ENCODE results near the gene CPA5.
"Not testable (repeated sequence)": the region's sequence is repeated elsewhere in the genome, so short reads cannot be mapped to it uniquely, and the experiment has no call there.

The CPA5 gene

GRCh38 chr7:130376461-130376860 lies 31.8 kb downstream of the CPA5 start:
- H3K36me3 ChIP-seq (replicated peaks in 1 of 2; ENCODE audit: control insufficient read depth in 2 of 2, insufficient read depth in 2 of 2, low read length in 2 of 2); H3K9ac ChIP-seq (ENCODE audit: low read depth, low read length, poor library complexity); DNase-seq (ENCODE audit: low spot score); H2BK120ac ChIP-seq (ENCODE audit: low read depth, low read length); H3K79me1 ChIP-seq (ENCODE audit: low read depth, low read length); H3K27ac ChIP-seq (replicated peaks; ENCODE audit: low read length); H2BK12ac ChIP-seq (ENCODE audit: low read length); H3K4ac ChIP-seq (ENCODE audit: low read length); H4K91ac ChIP-seq (ENCODE audit: low read depth, low read length, poor library complexity); H2BK5ac ChIP-seq (ENCODE audit: low read length); H3K27me3 ChIP-seq (ENCODE audit: control insufficient read depth in 3 of 3, insufficient read depth in 3 of 3, low read depth in 1 of 3, low read length in 3 of 3); H3K14ac ChIP-seq (ENCODE audit: low read length); H3K23ac ChIP-seq (ENCODE audit: low read depth, low read length, poor library complexity); H2AK5ac ChIP-seq (ENCODE audit: low read depth, low read length); H3K4me3 ChIP-seq (ENCODE audit: low read length in 2 of 2); H3K4me2 ChIP-seq (ENCODE audit: insufficient read depth, low read length, poor library complexity, severe bottlenecking); H3K18ac ChIP-seq (ENCODE audit: low read length); H4K8ac ChIP-seq (ENCODE audit: low read depth, low read length); H2BK15ac ChIP-seq (ENCODE audit: low read length); H2AFZ ChIP-seq (ENCODE audit: low read length): not testable (repeated sequence)
- H3K9me3 ChIP-seq (replicated peaks in 1 of 2; ENCODE audit: control insufficient read depth in 2 of 2, insufficient read depth in 1 of 2, low read depth in 1 of 2, low read length in 2 of 2), result peaks cover 7 to 13% of the 10 kb centered on the region in 2 donors
- H3K4me1 ChIP-seq (ENCODE audit: control insufficient read depth in 2 of 2, insufficient read depth in 1 of 2, low read depth in 1 of 2, low read length in 2 of 2), result peaks cover 21 to 24% of the 10 kb centered on the region in 2 donors
- WGBS, 2 donors (ENCODE audit: extremely low coverage in 2 of 2, insufficient read length in 2 of 2, insufficient replicate concordance in 1 of 2), result no CpG with 5 or more reads among the region's 1 CpG

GRCh38 chr7:130377178-130377577 lies 32.6 kb downstream of the CPA5 start:
- H3K4me2 ChIP-seq (ENCODE audit: insufficient read depth, low read length, poor library complexity, severe bottlenecking), result no peak overlapping the region
- H3K4ac ChIP-seq (ENCODE audit: low read length), result no peak overlapping the region
- no peak overlapping the region for H2BK15ac ChIP-seq (ENCODE audit: low read length)
- H3K14ac ChIP-seq (ENCODE audit: low read length), result no peak overlapping the region
- no CpG with 5 or more reads among the region's 6 CpGs for WGBS, 2 donors (ENCODE audit: extremely low coverage in 2 of 2, insufficient read length in 2 of 2, insufficient replicate concordance in 1 of 2)
- no peak for DNase-seq (ENCODE audit: low spot score)
- H2BK120ac ChIP-seq (ENCODE audit: low read depth, low read length), result no peak overlapping the region
- no peak overlapping the region for H3K23ac ChIP-seq (ENCODE audit: low read depth, low read length, poor library complexity)
- H3K4me3 ChIP-seq (ENCODE audit: low read length in 2 of 2), result no peak overlapping the region
- no peaks in the 10 kb centered on the region for H3K27me3 ChIP-seq (ENCODE audit: control insufficient read depth in 3 of 3, insufficient read depth in 3 of 3, low read depth in 1 of 3, low read length in 3 of 3)
- H3K9me3 ChIP-seq (replicated peaks in 1 of 2; ENCODE audit: control insufficient read depth in 2 of 2, insufficient read depth in 1 of 2, low read depth in 1 of 2, low read length in 2 of 2), result peaks cover 5 to 13% of the 10 kb centered on the region in 2 donors
- H3K27ac ChIP-seq (replicated peaks; ENCODE audit: low read length), result no peak overlapping the region
- no peak overlapping the region for H4K8ac ChIP-seq (ENCODE audit: low read depth, low read length)
- H3K79me1 ChIP-seq (ENCODE audit: low read depth, low read length), result no peaks in the 10 kb centered on the region
- H2AFZ ChIP-seq (ENCODE audit: low read length), result no peak overlapping the region
- no peak overlapping the region for H2BK5ac ChIP-seq (ENCODE audit: low read length)
- no peak overlapping the region for H2BK12ac ChIP-seq (ENCODE audit: low read length)
- H3K9ac ChIP-seq (ENCODE audit: low read depth, low read length, poor library complexity), result no peak overlapping the region
- no peak overlapping the region for H2AK5ac ChIP-seq (ENCODE audit: low read depth, low read length)
- peaks cover 21 to 24% of the 10 kb centered on the region in 2 donors for H3K4me1 ChIP-seq (ENCODE audit: control insufficient read depth in 2 of 2, insufficient read depth in 1 of 2, low read depth in 1 of 2, low read length in 2 of 2)
- H3K18ac ChIP-seq (ENCODE audit: low read length), result no peak overlapping the region
- H3K36me3 ChIP-seq (replicated peaks in 1 of 2; ENCODE audit: control insufficient read depth in 2 of 2, insufficient read depth in 2 of 2, low read length in 2 of 2), result no peaks in the 10 kb centered on the region
- no peak overlapping the region for H4K91ac ChIP-seq (ENCODE audit: low read depth, low read length, poor library complexity)

- DNase-seq (ENCODE audit: low spot score), result no peak
- Histone ChIP-seq H3K27me3 (ENCODE audit: control insufficient read depth in 3 of 3, insufficient read depth in 3 of 3, low read depth in 1 of 3, low read length in 3 of 3) (no peaks in the 10 kb centered on the region), H2BK15ac (ENCODE audit: low read length) (peak overlapping the region; percentile 37), H3K23ac (ENCODE audit: low read depth, low read length, poor library complexity) (no peak overlapping the region), H2BK5ac (ENCODE audit: low read length) (peak overlapping the region; percentile 30), H4K8ac (ENCODE audit: low read depth, low read length) (no peak overlapping the region), H2AK5ac (ENCODE audit: low read depth, low read length) (peak overlapping the region; percentile 94), H3K18ac (ENCODE audit: low read length) (peak overlapping the region; percentile 82), H3K4me2 (ENCODE audit: insufficient read depth, low read length, poor library complexity, severe bottlenecking) (no peak overlapping the region), H3K14ac (ENCODE audit: low read length) (no peak overlapping the region), H2BK120ac (ENCODE audit: low read depth, low read length) (no peak overlapping the region), H3K9ac (ENCODE audit: low read depth, low read length, poor library complexity) (no peak overlapping the region), H3K36me3 (replicated peaks in 1 of 2; ENCODE audit: control insufficient read depth in 2 of 2, insufficient read depth in 2 of 2, low read length in 2 of 2) (no peaks in the 10 kb centered on the region), H3K4me3 (ENCODE audit: low read length in 2 of 2) (no peak overlapping the region), H3K4ac (ENCODE audit: low read length) (no peak overlapping the region), H2AFZ (ENCODE audit: low read length) (no peak overlapping the region), H3K4me1 (ENCODE audit: control insufficient read depth in 2 of 2, insufficient read depth in 1 of 2, low read depth in 1 of 2, low read length in 2 of 2) (peaks cover 13 to 15% of the 10 kb centered on the region in 2 donors), H3K79me1 (ENCODE audit: low read depth, low read length) (no peaks in the 10 kb centered on the region), H3K9me3 (replicated peaks in 1 of 2; ENCODE audit: control insufficient read depth in 2 of 2, insufficient read depth in 1 of 2, low read depth in 1 of 2, low read length in 2 of 2) (peaks cover 5 to 13% of the 10 kb centered on the region in 2 donors), H2BK12ac (ENCODE audit: low read length) (no peak overlapping the region), H3K27ac (replicated peaks; ENCODE audit: low read length) (no peak overlapping the region), H4K91ac (ENCODE audit: low read depth, low read length, poor library complexity) (no peak overlapping the region)
- no CpG with 5 or more reads among the region's 7 CpGs for WGBS, 2 donors (ENCODE audit: extremely low coverage in 2 of 2, insufficient read length in 2 of 2, insufficient replicate concordance in 1 of 2)
These were observed 34.4 kb downstream of the CPA5 start for GRCh38 chr7:130379019-130379418.

- H3K36me3 ChIP-seq (replicated peaks in 1 of 2; ENCODE audit: control insufficient read depth in 2 of 2, insufficient read depth in 2 of 2, low read length in 2 of 2), result no peaks in the 10 kb centered on the region
- H2AFZ ChIP-seq (ENCODE audit: low read length), result peak overlapping the region; percentile 84
- H3K4me2 ChIP-seq (ENCODE audit: insufficient read depth, low read length, poor library complexity, severe bottlenecking), result no peak overlapping the region
- H3K27ac ChIP-seq (replicated peaks; ENCODE audit: low read length), result no peak overlapping the region
- H3K4ac ChIP-seq (ENCODE audit: low read length), result peak overlapping the region; percentile 45
- H3K18ac ChIP-seq (ENCODE audit: low read length), result peak overlapping the region; percentile 82
- peak overlapping the region; percentile 30 for H2BK5ac ChIP-seq (ENCODE audit: low read length)
- H4K8ac ChIP-seq (ENCODE audit: low read depth, low read length), result no peak overlapping the region
- peaks cover 13 to 15% of the 10 kb centered on the region in 2 donors for H3K4me1 ChIP-seq (ENCODE audit: control insufficient read depth in 2 of 2, insufficient read depth in 1 of 2, low read depth in 1 of 2, low read length in 2 of 2)
- no peaks in the 10 kb centered on the region for H3K27me3 ChIP-seq (ENCODE audit: control insufficient read depth in 3 of 3, insufficient read depth in 3 of 3, low read depth in 1 of 3, low read length in 3 of 3)
- no peaks in the 10 kb centered on the region for H3K79me1 ChIP-seq (ENCODE audit: low read depth, low read length)
- H2BK15ac ChIP-seq (ENCODE audit: low read length), result peak overlapping the region; percentile 37
- H2AK5ac ChIP-seq (ENCODE audit: low read depth, low read length), result peak overlapping the region; percentile 94
- no peak overlapping the region for H4K91ac ChIP-seq (ENCODE audit: low read depth, low read length, poor library complexity)
- no peak overlapping the region for H3K23ac ChIP-seq (ENCODE audit: low read depth, low read length, poor library complexity)
- H3K9ac ChIP-seq (ENCODE audit: low read depth, low read length, poor library complexity), result no peak overlapping the region
- no CpG with 5 or more reads among the region's 10 CpGs for WGBS, 2 donors (ENCODE audit: extremely low coverage in 2 of 2, insufficient read length in 2 of 2, insufficient replicate concordance in 1 of 2)
- peaks cover 5 to 13% of the 10 kb centered on the region in 2 donors for H3K9me3 ChIP-seq (replicated peaks in 1 of 2; ENCODE audit: control insufficient read depth in 2 of 2, insufficient read depth in 1 of 2, low read depth in 1 of 2, low read length in 2 of 2)
- no peak for DNase-seq (ENCODE audit: low spot score)
- no peak overlapping the region for H3K4me3 ChIP-seq (ENCODE audit: low read length in 2 of 2)
- H2BK120ac ChIP-seq (ENCODE audit: low read depth, low read length), result peak overlapping the region; percentile 12
- H2BK12ac ChIP-seq (ENCODE audit: low read length), result no peak overlapping the region
- H3K14ac ChIP-seq (ENCODE audit: low read length), result no peak overlapping the region
These were observed 34.9 kb downstream of the CPA5 start for GRCh38 chr7:130379532-130379920.
